ENCODE results near the gene OSBPL7.
A peak's percentile ranks its signal among the peaks of the same experiment; 100 is the strongest.

The OSBPL7 gene

GRCh38 chr17:47803751-47804150, 17.8 kb downstream of the OSBPL7 start:
- Histone ChIP-seq H4K20me1 (ENCODE audit: control insufficient read depth, insufficient read depth, low read depth, low read length) (no peaks in the 10 kb centered on the region), H3K4me3 (ENCODE audit: low read length) (no peak overlapping the region), H3F3A (ENCODE audit: control insufficient read depth, insufficient read depth) (no peaks in the 10 kb centered on the region), H3K27me3 (ENCODE audit: control insufficient read depth, low read length) (peaks cover 8% of the 10 kb centered on the region; the same call in 1 of the 2 replicates), H3K4me2 (ENCODE audit: low read length) (no peak overlapping the region), H3K79me2 (ENCODE audit: control insufficient read depth, low read length) (no peaks in the 10 kb centered on the region), H3K4me1 (ENCODE audit: control insufficient read depth, low read length) (no peaks in the 10 kb centered on the region), H3K9me3 (ENCODE audit: control insufficient read depth, insufficient read depth, low read length) (no peaks in the 10 kb centered on the region), H3K9me2 (replicated peaks; ENCODE audit: control insufficient read depth, low read length) (no peaks in the 10 kb centered on the region), H3K36me3 (ENCODE audit: control insufficient read depth, low read length) (peaks cover 3% of the 10 kb centered on the region; the same call in 1 of the 2 replicates), H3K27ac (ENCODE audit: low read depth, low read length) (no peak overlapping the region)
- TF ChIP-seq EZH2phosphoT487 (IDR thresholded peaks at IDR 0.05; ENCODE audit: borderline replicate concordance, low read length): no peak

GRCh38 chr17:47803201-47803600, 18.4 kb downstream of the OSBPL7 start:
- Histone ChIP-seq H3K27ac (ENCODE audit: low read depth, low read length) (no peak overlapping the region), H4K20me1 (ENCODE audit: control insufficient read depth, insufficient read depth, low read depth, low read length) (no peaks in the 10 kb centered on the region), H3K4me3 (ENCODE audit: low read length) (no peak overlapping the region), H3K4me1 (ENCODE audit: control insufficient read depth, low read length) (no peaks in the 10 kb centered on the region), H3K79me2 (ENCODE audit: control insufficient read depth, low read length) (no peaks in the 10 kb centered on the region), H3K36me3 (ENCODE audit: control insufficient read depth, low read length) (peaks cover 3% of the 10 kb centered on the region; the same call in 1 of the 2 replicates), H3K9me3 (ENCODE audit: control insufficient read depth, insufficient read depth, low read length) (no peaks in the 10 kb centered on the region), H3K4me2 (ENCODE audit: low read length) (no peak overlapping the region), H3K27me3 (ENCODE audit: control insufficient read depth, low read length) (peaks cover 8% of the 10 kb centered on the region; the same call in 1 of the 2 replicates), H3K9me2 (replicated peaks; ENCODE audit: control insufficient read depth, low read length) (no peaks in the 10 kb centered on the region), H3F3A (ENCODE audit: control insufficient read depth, insufficient read depth) (no peaks in the 10 kb centered on the region)
- TF ChIP-seq EZH2phosphoT487 (IDR thresholded peaks at IDR 0.05; ENCODE audit: borderline replicate concordance, low read length): no peak
- TF ChIP-seq CTCF (IDR thresholded peaks at IDR 0.05; ENCODE audit: low read depth, low read length, poor library complexity, severe bottlenecking): no peak

GRCh38 chr17:47802341-47803022, 19.1 kb downstream of the OSBPL7 start:
- H4K20me1 ChIP-seq (ENCODE audit: control insufficient read depth, insufficient read depth, low read depth, low read length): no peaks in the 10 kb centered on the region
- no peak overlapping the region for H3K4me3 ChIP-seq (ENCODE audit: low read length)
- no peak overlapping the region for H3K4me2 ChIP-seq (ENCODE audit: low read length)
- no peaks in the 10 kb centered on the region for H3K79me2 ChIP-seq (ENCODE audit: control insufficient read depth, low read length)
- peaks cover 2% of the 10 kb centered on the region; the same call in 1 of the 2 replicates for H3K36me3 ChIP-seq (ENCODE audit: control insufficient read depth, low read length)
- peaks cover 8% of the 10 kb centered on the region; the same call in 1 of the 2 replicates for H3K27me3 ChIP-seq (ENCODE audit: control insufficient read depth, low read length)
- no peaks in the 10 kb centered on the region for H3K4me1 ChIP-seq (ENCODE audit: control insufficient read depth, low read length)
- no peaks in the 10 kb centered on the region for H3K9me2 ChIP-seq (replicated peaks; ENCODE audit: control insufficient read depth, low read length)
- H3F3A ChIP-seq (ENCODE audit: control insufficient read depth, insufficient read depth): no peaks in the 10 kb centered on the region
- H3K27ac ChIP-seq (ENCODE audit: low read depth, low read length): no peak overlapping the region
- TF ChIP-seq CTCF (IDR thresholded peaks at IDR 0.05; ENCODE audit: low read depth, low read length, poor library complexity, severe bottlenecking): peak; percentile 73
- TF ChIP-seq EZH2phosphoT487 (IDR thresholded peaks at IDR 0.05; ENCODE audit: borderline replicate concordance, low read length): no peak
- no peaks in the 10 kb centered on the region for H3K9me3 ChIP-seq (ENCODE audit: control insufficient read depth, insufficient read depth, low read length)

GRCh38 chr17:47801906-47802305, 19.7 kb downstream of the OSBPL7 start:
- no peaks in the 10 kb centered on the region for H3K79me2 ChIP-seq (ENCODE audit: control insufficient read depth, low read length)
- no peak overlapping the region for H3K4me2 ChIP-seq (ENCODE audit: low read length)
- H3K36me3 ChIP-seq (ENCODE audit: control insufficient read depth, low read length): no peaks in the 10 kb centered on the region
- no peaks in the 10 kb centered on the region for H3K4me1 ChIP-seq (ENCODE audit: control insufficient read depth, low read length)
- H3K27ac ChIP-seq (ENCODE audit: low read depth, low read length): no peak overlapping the region
- no peak for TF ChIP-seq EZH2phosphoT487 (IDR thresholded peaks at IDR 0.05; ENCODE audit: borderline replicate concordance, low read length)
- TF ChIP-seq CTCF (IDR thresholded peaks at IDR 0.05; ENCODE audit: low read depth, low read length, poor library complexity, severe bottlenecking): no peak
- no peaks in the 10 kb centered on the region for H3K9me3 ChIP-seq (ENCODE audit: control insufficient read depth, insufficient read depth, low read length)
- H3K4me3 ChIP-seq (ENCODE audit: low read length): no peak overlapping the region
- no peaks in the 10 kb centered on the region for H3F3A ChIP-seq (ENCODE audit: control insufficient read depth, insufficient read depth)
- H4K20me1 ChIP-seq (ENCODE audit: control insufficient read depth, insufficient read depth, low read depth, low read length): no peaks in the 10 kb centered on the region
- H3K27me3 ChIP-seq (ENCODE audit: control insufficient read depth, low read length): peaks cover 8% of the 10 kb centered on the region; the same call in 1 of the 2 replicates
- H3K9me2 ChIP-seq (replicated peaks; ENCODE audit: control insufficient read depth, low read length): no peaks in the 10 kb centered on the region

All from DOHH2 (cell line).